ENCODE measurements around the gene SPATA31C1.
"Not testable (repeated sequence)": the region's sequence is repeated elsewhere in the genome, so short reads cannot be mapped to it uniquely, and the experiment has no call there.

DNA sequence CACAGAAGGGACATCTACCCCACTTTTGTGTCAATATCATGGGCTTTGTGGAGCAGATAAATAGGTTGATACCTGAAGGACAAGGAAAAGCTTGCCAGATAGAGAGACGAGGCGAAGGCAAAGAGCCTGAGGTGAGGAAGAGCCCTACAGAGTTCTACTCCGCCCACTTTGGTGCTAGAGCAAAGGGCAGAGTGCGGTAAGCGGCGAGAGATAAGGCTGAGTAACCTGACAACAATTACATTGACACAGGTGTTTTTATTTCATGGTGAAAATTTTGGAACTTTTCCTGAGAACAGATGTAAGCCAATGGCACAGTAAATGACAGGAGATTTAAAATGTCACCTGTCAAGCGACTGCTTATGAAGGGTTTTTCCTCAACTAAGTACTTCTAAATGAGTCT lies 16.7 kb downstream of the SPATA31C1 start:
- TF ChIP-seq, protein P1, sequence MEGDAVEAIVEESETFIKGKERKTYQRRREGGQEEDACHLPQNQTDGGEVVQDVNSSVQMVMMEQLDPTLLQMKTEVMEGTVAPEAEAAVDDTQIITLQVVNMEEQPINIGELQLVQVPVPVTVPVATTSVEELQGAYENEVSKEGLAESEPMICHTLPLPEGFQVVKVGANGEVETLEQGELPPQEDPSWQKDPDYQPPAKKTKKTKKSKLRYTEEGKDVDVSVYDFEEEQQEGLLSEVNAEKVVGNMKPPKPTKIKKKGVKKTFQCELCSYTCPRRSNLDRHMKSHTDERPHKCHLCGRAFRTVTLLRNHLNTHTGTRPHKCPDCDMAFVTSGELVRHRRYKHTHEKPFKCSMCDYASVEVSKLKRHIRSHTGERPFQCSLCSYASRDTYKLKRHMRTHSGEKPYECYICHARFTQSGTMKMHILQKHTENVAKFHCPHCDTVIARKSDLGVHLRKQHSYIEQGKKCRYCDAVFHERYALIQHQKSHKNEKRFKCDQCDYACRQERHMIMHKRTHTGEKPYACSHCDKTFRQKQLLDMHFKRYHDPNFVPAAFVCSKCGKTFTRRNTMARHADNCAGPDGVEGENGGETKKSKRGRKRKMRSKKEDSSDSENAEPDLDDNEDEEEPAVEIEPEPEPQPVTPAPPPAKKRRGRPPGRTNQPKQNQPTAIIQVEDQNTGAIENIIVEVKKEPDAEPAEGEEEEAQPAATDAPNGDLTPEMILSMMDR (IDR thresholded peaks at IDR 0.05; ENCODE audit: poor library complexity) = not testable (repeated sequence)
- TF ChIP-seq EZH2phosphoT487 (IDR thresholded peaks at IDR 0.05; ENCODE audit: low read depth, severe bottlenecking, unreplicated experiment) = not testable (repeated sequence)

Measured in hepatocyte (in vitro differentiated cells).